Prostate gland (tissue), 2 donors: Measurements from ENCODE around the gene RGS4. TPM values are rescaled to one million over a fixed set of nuclear protein-coding genes. Genes with fewer than 3 reads are reported as not detected.

ENCODE experiments used
- DNase-seq: peaks from one replicate; pipeline ENCODE4 v3.0.0-alpha.2; 2019; ENCODE audit warnings: low spot score
- H3K27ac ChIP-seq, 2 donors: fragments of 200-600 bp; sonication (generic); 2 replicates each; pipeline ENCODE4 v1.5.1; 2017 to 2019
- H3K27me3 ChIP-seq: fragments of 200-600 bp; sonication (generic); replicated peaks from 2 replicates; pipeline ENCODE4 v1.5.1; 2019; ENCODE audit not compliant: insufficient read depth
- H3K36me3 ChIP-seq, 2 donors: fragments of 200-600 bp; sonication (generic); 1 replicate in 1 of 2; 2 replicates in 1 of 2; pipeline versions ENCODE4 v1.5.1 to v1.8.1; 2017 to 2019
- H3K4me1 ChIP-seq: fragments of 200-600 bp; sonication (generic); replicated peaks from 2 replicates; pipeline ENCODE4 v1.5.1; 2019
- H3K4me3 ChIP-seq, 2 donors: fragments of 200-600 bp; sonication (generic); 2 replicates each; pipeline ENCODE4 v1.5.1; 2017 to 2019
- H3K9me3 ChIP-seq: fragments of 200-600 bp; sonication (generic); 2 replicates; pipeline ENCODE4 v1.5.1; 2017
- POLR2A ChIP-seq: fragments of 450-650 bp; IDR thresholded peaks from one replicate; pipeline ENCODE4 v1.6.1; 2016; ENCODE audit warnings: antibody characterized with exemption, mild to moderate bottlenecking
- POLR2AphosphoS5 ChIP-seq: sonication (generic); formaldehyde crosslinking; IDR thresholded peaks from one replicate; pipeline ENCODE4 v1.6.1; 2017; ENCODE audit warnings: antibody characterized with exemption
- WGBS: methylation state at CpG from one replicate; pipeline ENCODE4 v1.1.5; 2018; 5-methylcytosine and 5-hydroxymethylcytosine counted together
- intact Hi-C: fragments of 100-400 bp; cut with DNase I; formaldehyde crosslinking; loops from one replicate; pipeline ENCODE4 v1.14.2; 2022
- total RNA-seq, 2 donors: library from RNA; depleted of rRNA; stranded (reverse); fragments of >200 nt; gene quantifications; one replicate each; pipeline ENCODE4 v1.1.0, GENCODE V29; 2016
- TF ChIP-seq, protein P1 (sequence below), 4 experiments: fragments of 200-600 bp in 2 of 4; fragments of 450-650 bp in 2 of 4; sonication (generic) in 2 of 4; IDR thresholded peaks; 1 replicate in 3 of 4; 2 replicates in 1 of 4; pipeline ENCODE4 v1.5.1; 2016 to 2019; ENCODE audit warnings: antibody characterized with exemption in 4 of 4, mild to moderate bottlenecking in 2 of 4, moderate library complexity in 2 of 4

The RGS4 gene
- total RNA-seq, 2 donors from 2014 or later, result 3.0 to 11.1 TPM

DNA sequence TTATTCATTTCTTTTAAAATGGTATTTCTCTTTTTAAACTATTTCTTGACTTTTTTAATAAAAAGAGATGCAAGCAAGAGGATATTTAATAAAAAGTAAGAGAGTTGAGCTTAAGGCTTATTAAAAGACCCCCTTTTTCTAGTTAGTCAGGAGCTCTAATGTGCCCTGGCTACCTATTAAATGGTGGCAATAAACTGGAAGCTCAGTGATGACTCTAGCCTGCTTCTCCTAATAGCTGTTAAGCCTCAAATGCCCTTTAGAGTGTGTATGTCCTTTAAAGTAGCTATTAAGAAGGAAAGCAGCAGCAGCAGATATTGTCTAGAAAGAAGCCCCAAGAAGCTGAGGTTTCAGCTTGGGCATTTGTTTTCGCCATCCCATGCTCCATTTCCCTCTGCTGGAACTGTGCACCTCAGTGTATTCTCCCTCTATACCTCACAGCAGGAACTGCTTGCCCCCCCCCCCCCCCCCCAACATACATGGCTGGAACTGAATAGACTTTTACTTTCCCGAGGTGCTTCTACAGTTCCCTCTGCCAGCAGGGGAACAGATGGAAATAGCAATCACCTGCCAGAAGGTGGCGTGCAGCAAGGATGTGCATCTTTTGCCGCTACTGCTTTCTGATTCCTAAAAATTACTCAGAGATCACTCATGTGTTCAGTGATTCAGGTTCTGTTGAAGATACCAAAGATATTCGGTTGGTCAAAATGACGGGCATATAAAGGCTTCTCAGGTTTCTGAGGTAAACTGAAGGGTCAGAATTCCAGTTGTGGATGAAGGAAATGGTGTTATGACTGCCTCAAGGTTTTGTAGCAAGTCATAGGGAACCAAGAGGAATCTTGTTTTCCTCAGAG, 2.5 kb downstream of the RGS4 start:
- 7% methylated on average over 6 of the region's 6 CpGs for WGBS
- peak; percentile 43 for DNase-seq
- TF ChIP-seq, protein P1, sequence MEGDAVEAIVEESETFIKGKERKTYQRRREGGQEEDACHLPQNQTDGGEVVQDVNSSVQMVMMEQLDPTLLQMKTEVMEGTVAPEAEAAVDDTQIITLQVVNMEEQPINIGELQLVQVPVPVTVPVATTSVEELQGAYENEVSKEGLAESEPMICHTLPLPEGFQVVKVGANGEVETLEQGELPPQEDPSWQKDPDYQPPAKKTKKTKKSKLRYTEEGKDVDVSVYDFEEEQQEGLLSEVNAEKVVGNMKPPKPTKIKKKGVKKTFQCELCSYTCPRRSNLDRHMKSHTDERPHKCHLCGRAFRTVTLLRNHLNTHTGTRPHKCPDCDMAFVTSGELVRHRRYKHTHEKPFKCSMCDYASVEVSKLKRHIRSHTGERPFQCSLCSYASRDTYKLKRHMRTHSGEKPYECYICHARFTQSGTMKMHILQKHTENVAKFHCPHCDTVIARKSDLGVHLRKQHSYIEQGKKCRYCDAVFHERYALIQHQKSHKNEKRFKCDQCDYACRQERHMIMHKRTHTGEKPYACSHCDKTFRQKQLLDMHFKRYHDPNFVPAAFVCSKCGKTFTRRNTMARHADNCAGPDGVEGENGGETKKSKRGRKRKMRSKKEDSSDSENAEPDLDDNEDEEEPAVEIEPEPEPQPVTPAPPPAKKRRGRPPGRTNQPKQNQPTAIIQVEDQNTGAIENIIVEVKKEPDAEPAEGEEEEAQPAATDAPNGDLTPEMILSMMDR (IDR thresholded peaks at IDR 0.05), result peak in 3 of 4 experiments; percentile 40 to 63 (median 54)
- no peak for TF ChIP-seq POLR2A
- Histone ChIP-seq H3K27me3 (no peaks in the 10 kb centered on the region), H3K36me3 (no peaks in the 10 kb centered on the region), H3K9me3 (no peaks in the 10 kb centered on the region), H3K4me3 (no peak overlapping the region), H3K4me1 (no peaks in the 10 kb centered on the region), H3K27ac (no peak overlapping the region)
- intact Hi-C loops, result loop anchor here (5.0 kb wide), 2 partner anchors 101 to 246 kb away; no protein-coding TSS in a partner anchor

DNA sequence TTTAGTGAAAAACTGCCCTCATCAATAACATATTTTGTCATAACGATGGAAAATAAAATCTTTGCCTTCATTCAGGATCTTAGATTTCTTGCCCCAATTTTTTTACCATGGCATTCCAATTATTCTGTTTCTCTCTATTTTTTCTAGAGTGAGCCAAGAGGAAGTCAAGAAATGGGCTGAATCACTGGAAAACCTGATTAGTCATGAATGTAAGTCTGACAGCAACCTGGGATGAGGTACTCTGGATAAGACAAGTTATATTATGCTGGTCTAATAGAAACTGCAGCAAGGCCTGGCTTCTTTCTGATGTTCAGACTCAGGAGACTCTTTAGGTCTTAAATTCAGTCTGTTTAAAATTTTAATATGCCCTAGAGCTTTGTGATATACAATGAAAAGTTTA, 3.5 kb downstream of the RGS4 start:
- no peaks in the 10 kb centered on the region for H3K4me1 ChIP-seq
- no peak for DNase-seq
- intact Hi-C loops, result loop anchor here (5.0 kb wide), 2 partner anchors 100 to 245 kb away; no protein-coding TSS in a partner anchor
- H3K36me3 ChIP-seq, result no peaks in the 10 kb centered on the region
- no peaks in the 10 kb centered on the region for H3K27me3 ChIP-seq
- 95% methylated on average over 1 of the region's 1 CpG for WGBS
- TF ChIP-seq POLR2A (no peak), POLR2AphosphoS5 (no peak)
- TF ChIP-seq, protein P1 (IDR thresholded peaks at IDR 0.05), result no peak
- H3K27ac ChIP-seq, result no peak overlapping the region
- H3K4me3 ChIP-seq, result no peak overlapping the region
- H3K9me3 ChIP-seq, result no peaks in the 10 kb centered on the region

DNA sequence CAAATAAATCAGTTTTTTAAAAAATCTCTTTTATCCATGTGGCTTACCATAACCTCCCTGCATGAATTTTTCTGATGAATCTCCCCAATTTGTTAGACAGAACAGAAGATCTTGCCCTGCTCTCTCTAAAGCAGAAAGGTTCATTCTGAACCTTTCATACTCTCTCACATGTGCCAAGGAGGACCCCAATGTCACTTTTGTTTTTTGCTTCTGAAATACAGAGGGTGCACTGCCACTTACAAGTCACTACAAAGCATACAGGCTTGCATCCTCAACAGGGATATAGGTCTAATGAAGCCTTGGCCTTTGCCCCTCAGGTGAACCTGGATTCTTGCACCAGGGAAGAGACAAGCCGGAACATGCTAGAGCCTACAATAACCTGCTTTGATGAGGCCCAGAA, 4.8 kb downstream of the RGS4 start:
- H3K27me3 ChIP-seq, result no peaks in the 10 kb centered on the region
- 100% methylated on average over 1 of the region's 1 CpG for WGBS
- H3K9me3 ChIP-seq, result no peaks in the 10 kb centered on the region
- intact Hi-C loops, result loop anchor here (5.0 kb wide), 2 partner anchors 98 to 243 kb away; no protein-coding TSS in a partner anchor
- no peak overlapping the region for H3K4me3 ChIP-seq
- H3K36me3 ChIP-seq, result no peaks in the 10 kb centered on the region
- no peak for DNase-seq
- TF ChIP-seq POLR2A, result no peak
- TF ChIP-seq POLR2AphosphoS5, result no peak
- no peak overlapping the region for H3K27ac ChIP-seq
- H3K4me1 ChIP-seq, result no peaks in the 10 kb centered on the region

DNA sequence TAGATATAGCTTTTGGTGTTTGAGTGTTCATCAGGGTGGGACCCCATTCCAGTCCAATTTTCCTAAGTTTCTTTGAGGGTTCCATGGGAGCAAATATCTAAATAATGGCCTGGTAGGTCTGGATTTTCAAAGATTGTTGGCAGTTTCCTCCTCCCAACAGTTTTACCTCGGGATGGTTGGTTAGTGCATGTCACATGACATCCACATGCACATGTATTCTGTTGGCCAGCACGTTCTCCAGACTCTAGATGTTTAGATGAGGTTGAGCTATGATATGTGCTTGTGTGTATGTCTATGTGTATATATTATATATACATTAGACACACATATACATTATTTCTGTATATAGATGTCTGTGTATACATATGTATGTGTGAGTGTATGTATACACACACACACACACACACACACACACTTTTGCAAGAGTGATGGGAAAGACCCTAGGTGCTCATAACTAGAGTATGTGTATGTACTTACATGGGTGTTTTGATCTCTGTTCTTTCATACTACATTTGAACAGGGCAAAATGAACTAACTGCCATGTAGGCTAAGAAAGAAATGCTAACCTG, 5.6 kb downstream of the RGS4 start:
- H3K27me3 ChIP-seq, result no peaks in the 10 kb centered on the region
- WGBS, result 80% methylated on average over 2 of the region's 2 CpGs
- TF ChIP-seq POLR2A, result no peak
- TF ChIP-seq, protein P1 (IDR thresholded peaks at IDR 0.05), result no peak
- TF ChIP-seq POLR2AphosphoS5, result no peak
- H3K27ac ChIP-seq, result no peak overlapping the region
- intact Hi-C loops, result loop anchor here (5.0 kb wide), 2 partner anchors 98 to 243 kb away; no protein-coding TSS in a partner anchor
- no peaks in the 10 kb centered on the region for H3K36me3 ChIP-seq
- H3K4me3 ChIP-seq, result no peak overlapping the region
- no peaks in the 10 kb centered on the region for H3K9me3 ChIP-seq
- DNase-seq, result no peak
- H3K4me1 ChIP-seq, result no peaks in the 10 kb centered on the region

DNA sequence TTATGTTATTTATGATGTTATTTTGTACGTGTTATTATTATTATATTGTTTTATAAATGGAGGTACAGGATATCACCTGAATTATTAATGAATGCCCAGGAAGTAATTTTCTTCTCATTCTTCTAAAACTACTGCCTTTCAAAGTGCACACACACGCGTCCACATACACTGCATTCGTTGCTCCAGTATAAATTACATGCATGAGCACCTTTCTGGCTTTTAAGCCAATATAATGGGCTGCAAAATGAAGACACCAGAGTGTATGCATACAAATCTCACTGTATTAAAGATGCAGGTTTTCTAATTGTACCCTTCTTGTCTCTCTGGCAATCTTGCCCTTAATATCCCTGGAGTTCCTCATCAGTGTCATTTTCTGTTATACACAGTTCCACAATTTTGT, 6.9 kb downstream of the RGS4 start:
- H3K27me3 ChIP-seq, result no peaks in the 10 kb centered on the region
- no peak for DNase-seq
- TF ChIP-seq POLR2AphosphoS5 (no peak), POLR2A (no peak)
- TF ChIP-seq, protein P1 (IDR thresholded peaks at IDR 0.05), result no peak
- no peaks in the 10 kb centered on the region for H3K9me3 ChIP-seq
- H3K36me3 ChIP-seq, result no peaks in the 10 kb centered on the region
- intact Hi-C loops, result no loop called here
- H3K27ac ChIP-seq, result no peak overlapping the region
- WGBS, result 86% methylated on average over 4 of the region's 4 CpGs
- no peaks in the 10 kb centered on the region for H3K4me1 ChIP-seq
- no peak overlapping the region for H3K4me3 ChIP-seq
